GM12878 (cell line): ENCODE results near the gene LHFPL5. TPM values are rescaled to one million over a fixed set of nuclear protein-coding genes. Genes with fewer than 3 reads are reported as not detected.

Experiments
- ATAC-seq: fragments of 200-7000 bp; cut with Tn5 transposase; 3 replicates; pipeline ENCODE4 v1.9.1; 2020; ENCODE audit warnings: mild to moderate bottlenecking, moderate library complexity
- BruUV-seq: library from RNA; stranded (reverse); fragments of 400-500 nt; replicated peaks from 2 replicates; lab custom pipeline; 2021; lab: Mats Ljungman, UMichigan
- CTCF ChIA-PET: fragments of 300-600 bp; sonication (Branson Sonifier 250); formaldehyde crosslinking; extraction: SDS; loops from one replicate; lab custom pipeline; 2021; ENCODE audit warnings: inconsistent platforms; lab: Yijun Ruan, JAX
- POLR2A ChIA-PET: fragments of 350-600 bp; formaldehyde crosslinking; extraction: SDS; loops from one replicate; lab custom pipeline; 2021; ENCODE audit warnings: inconsistent platforms; lab: Charles Lee
- RAD21 ChIA-PET: fragments of 300-600 bp; sonication (Branson Sonifier 250); formaldehyde crosslinking; loops from one replicate; lab custom pipeline; 2023; ENCODE audit warnings: antibody characterized with exemption; ENCODE audit not compliant: unreplicated experiment; lab: Charles Lee
- SMC1A ChIA-PET: fragments of 300-600 bp; sonication (Branson Sonifier 250); formaldehyde crosslinking; loops from one replicate; lab custom pipeline; 2023; ENCODE audit not compliant: unreplicated experiment, uncharacterized antibody; lab: Charles Lee
- DNase-seq: peaks from one replicate; pipeline ENCODE4 v3.0.0-alpha.2; 2011; ENCODE audit warnings: low read depth, low spot score
- FAIRE-seq: peaks from 3 replicates; lab custom pipeline; 2011; peaks lifted over from hg19 to GRCh38; lab: Jason Lieb, UNC
- H2AFZ ChIP-seq: 2 replicates; pipeline ENCODE4 v1.6.0; 2011; ENCODE audit warnings: low read depth, low read length, control low read depth; ENCODE audit not compliant: control insufficient read depth
- H3K27ac ChIP-seq: 2 replicates; pipeline ENCODE4 v1.5.1; 2011; ENCODE audit warnings: control low read depth; ENCODE audit not compliant: control insufficient read depth, insufficient read depth
- H3K27me3 ChIP-seq, 2 experiments: replicated peaks in 1 of 2; 2 replicates each; pipeline versions ENCODE4 v1.6.0 to v1.6.1; 2011; ENCODE audit warnings: low read length in 1 of 2; ENCODE audit not compliant: control insufficient read depth in 2 of 2, insufficient read depth in 2 of 2
- H3K36me3 ChIP-seq, 2 experiments: 2 replicates each; pipeline ENCODE4 v1.5.1; 2011; ENCODE audit warnings: low read length in 1 of 2; ENCODE audit not compliant: control insufficient read depth in 2 of 2, insufficient read depth in 2 of 2
- H3K4me1 ChIP-seq: 2 replicates; pipeline ENCODE4 v1.6.1; 2011; ENCODE audit warnings: mild to moderate bottlenecking, low read length, moderate library complexity, mixed read lengths; ENCODE audit not compliant: control insufficient read depth, insufficient read depth
- H3K4me2 ChIP-seq: 2 replicates; pipeline ENCODE4 v1.6.0; 2011; ENCODE audit warnings: control low read depth; ENCODE audit not compliant: control insufficient read depth, insufficient read depth
- H3K4me3 ChIP-seq: fragments of 200-600 bp; sonication (generic); 2 replicates; pipeline ENCODE4 v1.5.1; 2016
- H3K79me2 ChIP-seq: 2 replicates; pipeline ENCODE4 v1.6.0; 2011; ENCODE audit warnings: low read length; ENCODE audit not compliant: control insufficient read depth, insufficient read depth
- H3K9ac ChIP-seq: 2 replicates; pipeline ENCODE4 v1.8.0; 2011; ENCODE audit warnings: low read length, control low read depth, mixed read lengths; ENCODE audit not compliant: control insufficient read depth, insufficient read depth
- H3K9me3 ChIP-seq: replicated peaks from 3 replicates; pipeline ENCODE4 v1.5.1; 2011; ENCODE audit warnings: mild to moderate bottlenecking, low read length; ENCODE audit not compliant: control insufficient read depth, insufficient read depth
- H4K20me1 ChIP-seq: 2 replicates; pipeline ENCODE4 v1.6.0; 2011; ENCODE audit not compliant: control insufficient read depth, insufficient read depth
- BCLAF1 ChIP-seq: fragments of 450-650 bp; IDR thresholded peaks from 2 replicates; pipeline ENCODE4 v1.6.1; 2017; ENCODE audit warnings: antibody characterized with exemption, mild to moderate bottlenecking, moderate library complexity
- DPF2 ChIP-seq: fragments of 450-650 bp; IDR thresholded peaks from 2 replicates; pipeline ENCODE4 v1.6.1; 2017; ENCODE audit warnings: mild to moderate bottlenecking
- ELK1 ChIP-seq: IDR thresholded peaks from 2 replicates; pipeline ENCODE4 v1.6.1; 2012; ENCODE audit warnings: low read depth, low read length, improper control_type of control experiment
- ETV6 ChIP-seq, 2 experiments: fragments of 450-650 bp in 1 of 2; IDR thresholded peaks in 1 of 2; conservative IDR thresholded peaks in 1 of 2; 2 replicates each; pipeline ENCODE4 v1.6.1; 2014; ENCODE audit warnings: antibody characterized with exemption in 1 of 2, borderline replicate concordance in 1 of 2, low read depth in 1 of 2, mild to moderate bottlenecking in 1 of 2, moderate library complexity in 1 of 2
- NR2C2 ChIP-seq: IDR thresholded peaks from 2 replicates; pipeline ENCODE4 v1.6.1; 2011; ENCODE audit warnings: borderline replicate concordance, low read depth; ENCODE audit not compliant: control insufficient read depth, insufficient read length
- RELA ChIP-seq: fragments of 450-650 bp; IDR thresholded peaks from 2 replicates; pipeline ENCODE4 v1.8.0; 2014; ENCODE audit warnings: borderline replicate concordance; ENCODE audit not compliant: partially characterized antibody
- RELB ChIP-seq: fragments of 450-650 bp; IDR thresholded peaks from 2 replicates; pipeline ENCODE4 v1.6.1; 2017; ENCODE audit warnings: low read depth, mild to moderate bottlenecking, moderate library complexity
- ZNF207 ChIP-seq: fragments of 450-650 bp; IDR thresholded peaks from 2 replicates; pipeline ENCODE4 v1.6.1; 2014; ENCODE audit warnings: antibody characterized with exemption, mild to moderate bottlenecking, borderline replicate concordance
- WGBS: methylation state at CpG from one replicate; pipeline ENCODE4 v1.1.6; 2016; ENCODE audit warnings: low lambda C conversion rate; ENCODE audit not compliant: insufficient replicate concordance, insufficient coverage; ENCODE audit errors: missing lambda C conversion rate; 5-methylcytosine and 5-hydroxymethylcytosine counted together
- in situ Hi-C: fragments of 300-500 bp; cut with MboI; formaldehyde crosslinking; loops from 9 replicates; pipeline ENCODE4 v1.14.3; 2018; ENCODE audit warnings: mixed read lengths
- intact Hi-C: fragments of 100-400 bp; cut with micrococcal nuclease; formaldehyde crosslinking; loops from one replicate; pipeline ENCODE4 v1.14.2; 2022; ENCODE audit not compliant: unreplicated experiment
- polyA plus RNA-seq, 11 experiments: library from polyadenylated mRNA; depleted of rRNA in 4 of 11; unstranded in 6 of 11; stranded (reverse) in 5 of 11; fragments of >200 nt; fragmentation: Nextera tagmentation in 4 of 11; fragmentation: Illumina TruSeq in 1 of 11; extraction: Ambion mirVana in 4 of 11; extraction: Trizol in 1 of 11; gene quantifications; 1 replicate in 1 of 11; 2 replicates in 10 of 11; pipeline versions ENCODE4 v1.2.1 to v1.2.3, GENCODE V29; 2011 to 2016; ENCODE audit warnings: inconsistent platforms in 2 of 11, missing spikeins in 2 of 11, low read depth in 1 of 11
- total RNA-seq, 4 experiments: library from RNA; depleted of rRNA in 3 of 4; stranded (reverse); fragments of >200 nt in 3 of 4; fragmentation: Illumina TruSeq in 1 of 4; extraction: Trizol in 1 of 4; gene quantifications; 2 replicates each; pipeline versions ENCODE4 v1.2.1 to v1.2.3, GENCODE V29; 2013 to 2021

Gene LHFPL5
- total and polyA plus RNA-seq, 10 of the 15 experiments (the other 5 are each of a cell fraction or from before 2014, with no cell fraction given) = 0.11 TPM; not detected in 9

GRCh38 chr6:35801148-35801547 lies 4.0 kb upstream of the LHFPL5 start:
- H3K79me2 ChIP-seq = no peaks in the 10 kb centered on the region
- RAD21 ChIA-PET = no interaction called here
- in situ Hi-C loops = no loop called here
- intact Hi-C loops = no loop called here
- no peak overlapping the region for H3K4me2 ChIP-seq
- H3K27me3 ChIP-seq = 0 out of 4 replicates have a peak, but pooled peaks cover 0 to 1% of the 10 kb centered on the region in 2 experiments
- 31% methylated on average over 3 of the region's 3 CpGs for WGBS
- CTCF ChIA-PET = interaction anchor here (1.0 kb wide), 1 partner anchor 325 kb away, joined by 3 read pairs; no protein-coding TSS in a partner anchor
- H3K4me3 ChIP-seq = no peak overlapping the region
- no peak for DNase-seq
- POLR2A ChIA-PET = no interaction called here
- TF ChIP-seq RELA (no peak), ELK1 (no peak), NR2C2 (no peak), DPF2 (no peak)
- SMC1A ChIA-PET = no interaction called here
- no peak overlapping the region for H3K9ac ChIP-seq
- FAIRE-seq = no peak
- no peaks in the 10 kb centered on the region for H3K9me3 ChIP-seq
- H3K27ac ChIP-seq = no peak overlapping the region
- H2AFZ ChIP-seq = no peak overlapping the region
- no peaks in the 10 kb centered on the region for H3K36me3 ChIP-seq
- no TSS peak for BruUV-seq
- no peaks in the 10 kb centered on the region for H4K20me1 ChIP-seq
- no peak for ATAC-seq
- no peaks in the 10 kb centered on the region for H3K4me1 ChIP-seq

GRCh38 chr6:35808688-35809087 lies 3.5 kb downstream of the LHFPL5 start:
- H3K79me2 ChIP-seq = no peaks in the 10 kb centered on the region
- POLR2A ChIA-PET = interaction anchor here (0.5 kb wide), 1 partner anchor 13 kb away, joined by 7 read pairs; no protein-coding TSS in a partner anchor
- H3K27ac ChIP-seq = no peak overlapping the region
- H3K36me3 ChIP-seq = no peaks in the 10 kb centered on the region
- SMC1A ChIA-PET = no interaction called here
- 66% methylated on average over 3 of the region's 3 CpGs for WGBS
- no peak overlapping the region for H3K9ac ChIP-seq
- CTCF ChIA-PET = interaction anchor here (1.0 kb wide), 1 partner anchor 203 kb away, joined by 3 read pairs; no protein-coding TSS in a partner anchor
- H3K9me3 ChIP-seq = no peaks in the 10 kb centered on the region
- no TSS peak for BruUV-seq
- H4K20me1 ChIP-seq = no peaks in the 10 kb centered on the region
- RAD21 ChIA-PET = no interaction called here
- H3K4me3 ChIP-seq = no peak overlapping the region
- no peaks in the 10 kb centered on the region for H3K27me3 ChIP-seq
- no peak overlapping the region for H2AFZ ChIP-seq
- intact Hi-C loops (no loop called here), in situ Hi-C loops (no loop called here)
- no peaks in the 10 kb centered on the region for H3K4me1 ChIP-seq
- FAIRE-seq = no peak
- no peak for DNase-seq
- ATAC-seq = no peak
- no peak overlapping the region for H3K4me2 ChIP-seq
- TF ChIP-seq RELB (no peak), BCLAF1 (no peak), ETV6 (conservative IDR thresholded peaks at IDR 0.05 in 1 of 2, IDR thresholded peaks at IDR 0.05 in 1 of 2; ENCODE audit: borderline replicate concordance in 1 of 2, low read depth in 1 of 2) (no peak), ZNF207 (no peak)
